Neural progenitor cell (in vitro differentiated cells): ENCODE results near the gene NRG3. TPM values are rescaled to one million over a fixed set of nuclear protein-coding genes. Genes with fewer than 3 reads are reported as not detected.

ENCODE experiments used
- DNase-seq: peaks from one replicate; pipeline ENCODE4 v3.0.0-alpha.2; 2016; ENCODE audit warnings: low spot score
- H2AFZ ChIP-seq: fragments of 200-600 bp; sonication (generic); replicated peaks from 2 replicates; pipeline ENCODE4 v1.6.1; 2016; ENCODE audit warnings: antibody characterized with exemption
- H3F3A ChIP-seq: fragments of 200-600 bp; sonication (generic); 2 replicates; pipeline ENCODE4 v1.6.1; 2016; ENCODE audit warnings: antibody characterized with exemption, low read depth
- H3K27ac ChIP-seq: fragments of 200-600 bp; sonication (generic); 2 replicates; pipeline ENCODE4 v1.5.1; 2016; ENCODE audit warnings: mild to moderate bottlenecking
- H3K27me3 ChIP-seq: fragments of 200-600 bp; sonication (generic); 2 replicates; pipeline ENCODE4 v1.6.1; 2016; ENCODE audit warnings: mild to moderate bottlenecking, moderate library complexity
- H3K36me3 ChIP-seq: fragments of 200-600 bp; sonication (generic); 2 replicates; pipeline ENCODE4 v1.5.1; 2016
- H3K4me1 ChIP-seq: fragments of 200-600 bp; sonication (generic); 2 replicates; pipeline ENCODE4 v1.6.1; 2016; ENCODE audit warnings: mixed run types
- H3K4me2 ChIP-seq: fragments of 200-600 bp; sonication (generic); 2 replicates; pipeline ENCODE4 v1.6.1; 2016
- H3K4me3 ChIP-seq: fragments of 200-600 bp; sonication (generic); 2 replicates; pipeline ENCODE4 v1.5.1; 2016
- H3K79me2 ChIP-seq: fragments of 200-600 bp; sonication (generic); 2 replicates; pipeline ENCODE4 v1.6.1; 2016; ENCODE audit warnings: low read depth
- H3K9ac ChIP-seq: fragments of 200-600 bp; sonication (generic); 2 replicates; pipeline ENCODE4 v1.6.1; 2016
- H3K9me3 ChIP-seq: fragments of 200-600 bp; sonication (generic); 2 replicates; pipeline ENCODE4 v1.5.1; 2016; ENCODE audit warnings: low read depth
- H4K20me1 ChIP-seq: fragments of 200-600 bp; sonication (generic); 2 replicates; pipeline ENCODE4 v1.6.1; 2016; ENCODE audit warnings: low read depth
- H3K27ac Mint-ChIP-seq: 3 replicates; pipeline ENCODE4 v1.8.0; 2021; ENCODE audit warnings: mixed read lengths
- H3K27me3 Mint-ChIP-seq: 2 replicates; pipeline ENCODE4 v1.8.0; 2022; ENCODE audit warnings: low read depth, mild to moderate bottlenecking, inconsistent platforms, moderate library complexity, mixed read lengths; ENCODE audit not compliant: insufficient read depth
- H3K36me3 Mint-ChIP-seq: 3 replicates; pipeline ENCODE4 v1.8.0; 2021; ENCODE audit warnings: mixed read lengths
- H3K4me1 Mint-ChIP-seq: 3 replicates; pipeline ENCODE4 v1.8.0; 2021; ENCODE audit warnings: mixed read lengths
- H3K4me3 Mint-ChIP-seq: 3 replicates; pipeline ENCODE4 v1.8.0; 2021; ENCODE audit warnings: mild to moderate bottlenecking, moderate library complexity, mixed read lengths
- H3K9me3 Mint-ChIP-seq: 3 replicates; pipeline ENCODE4 v1.8.0; 2020; ENCODE audit warnings: mixed read lengths
- CTCF ChIP-seq: fragments of 200-600 bp; sonication (generic); IDR thresholded peaks from 2 replicates; pipeline ENCODE4 v1.5.1; 2017; ENCODE audit warnings: antibody characterized with exemption, mild to moderate bottlenecking
- EZH2 ChIP-seq: fragments of 200-600 bp; sonication (generic); IDR thresholded peaks from 2 replicates; pipeline ENCODE4 v1.6.1; 2017; ENCODE audit warnings: antibody characterized with exemption, mild to moderate bottlenecking, moderate library complexity
- EZH2phosphoT487 ChIP-seq: fragments of 200-600 bp; sonication (generic); IDR thresholded peaks from 2 replicates; pipeline ENCODE4 v1.6.1; 2017; ENCODE audit warnings: antibody characterized with exemption
- total RNA-seq: library from RNA; depleted of rRNA; stranded (reverse); fragments of >200 nt; gene quantifications from 2 replicates; pipeline ENCODE4 v1.2.3, GENCODE V29; 2015; ENCODE audit warnings: low replicate concordance

Gene NRG3
- total RNA-seq, 1 donor from 2014 or later: 1.9 TPM

- no peaks in the 10 kb centered on the region for H3K4me1 Mint-ChIP-seq
- Histone ChIP-seq H3K9me3 (no peaks in the 10 kb centered on the region), H3F3A (no peaks in the 10 kb centered on the region)
Measured at GRCh38 chr10:82506680-82507376, 631.8 kb downstream of the NRG3 start.

GRCh38 chr10:82515256-82515655 lies 640.3 kb downstream of the NRG3 start:
- H3K9ac ChIP-seq: no peak overlapping the region
- H3K27ac ChIP-seq: no peak overlapping the region
- TF ChIP-seq EZH2: no peak
- TF ChIP-seq CTCF: no peak
- no peak for TF ChIP-seq EZH2phosphoT487
- no peaks in the 10 kb centered on the region for H3K27me3 ChIP-seq
- no peaks in the 10 kb centered on the region for H3K9me3 ChIP-seq
- no peak for DNase-seq
- no peak overlapping the region for H2AFZ ChIP-seq
- H3K36me3 ChIP-seq: no peaks in the 10 kb centered on the region
- Mint-ChIP-seq H3K4me1 (peaks cover 6% of the 10 kb centered on the region), H3K27me3 (peaks cover 3% of the 10 kb centered on the region), H3K4me3 (no peak overlapping the region), H3K9me3 (peaks cover 1% of the 10 kb centered on the region), H3K36me3 (no peaks in the 10 kb centered on the region), H3K27ac (no peak overlapping the region)
- no peak overlapping the region for H3K4me3 ChIP-seq
- H3K4me2 ChIP-seq: no peak overlapping the region
- no peaks in the 10 kb centered on the region for H4K20me1 ChIP-seq
- H3K79me2 ChIP-seq: no peaks in the 10 kb centered on the region
- no peaks in the 10 kb centered on the region for H3K4me1 ChIP-seq
- no peaks in the 10 kb centered on the region for H3F3A ChIP-seq

More at GRCh38 chr10:82506680-82507376, 631.8 kb downstream of the NRG3 start:
- no peaks in the 10 kb centered on the region for H4K20me1 ChIP-seq
- H3K27ac ChIP-seq: no peak overlapping the region
- H3K79me2 ChIP-seq: no peaks in the 10 kb centered on the region
- no peak overlapping the region for H3K4me3 ChIP-seq
- H3K4me3 Mint-ChIP-seq: no peak overlapping the region
- no peak for DNase-seq
- H3K4me2 ChIP-seq: no peak overlapping the region
- no peaks in the 10 kb centered on the region for H3K36me3 ChIP-seq
- H3K27me3 Mint-ChIP-seq: peaks cover 2% of the 10 kb centered on the region
- H3K27ac Mint-ChIP-seq: no peak overlapping the region
- no peaks in the 10 kb centered on the region for H3K4me1 ChIP-seq
- H3K36me3 Mint-ChIP-seq: no peaks in the 10 kb centered on the region
- no peak overlapping the region for H2AFZ ChIP-seq
- H3K27me3 ChIP-seq: no peaks in the 10 kb centered on the region
- no peaks in the 10 kb centered on the region for H3K9me3 Mint-ChIP-seq
- H3K9ac ChIP-seq: no peak overlapping the region
- TF ChIP-seq CTCF: no peak

GRCh38 chr10:82529062-82529461 lies 654.1 kb downstream of the NRG3 start:
- H3K4me1 Mint-ChIP-seq: peaks cover 5% of the 10 kb centered on the region
- Histone ChIP-seq H3K27ac (no peak overlapping the region), H3K4me2 (no peak overlapping the region), H3K4me3 (no peak overlapping the region), H3F3A (no peaks in the 10 kb centered on the region), H3K27me3 (no peaks in the 10 kb centered on the region), H3K36me3 (no peaks in the 10 kb centered on the region), H3K4me1 (no peaks in the 10 kb centered on the region), H3K79me2 (no peaks in the 10 kb centered on the region), H4K20me1 (no peaks in the 10 kb centered on the region), H2AFZ (no peak overlapping the region), H3K9ac (no peak overlapping the region), H3K9me3 (no peaks in the 10 kb centered on the region)
- no peak overlapping the region for H3K27ac Mint-ChIP-seq
- TF ChIP-seq CTCF (no peak), EZH2 (no peak), EZH2phosphoT487 (no peak)
- no peaks in the 10 kb centered on the region for H3K36me3 Mint-ChIP-seq
- H3K27me3 Mint-ChIP-seq: peaks cover 2% of the 10 kb centered on the region
- H3K9me3 Mint-ChIP-seq: no peaks in the 10 kb centered on the region
- DNase-seq: no peak
- H3K4me3 Mint-ChIP-seq: no peak overlapping the region
